GM13977 (cell line): ENCODE data around the gene STX8.

Source experiments
- DNase-seq: peaks from one replicate; pipeline ENCODE4 v3.0.0; 2012; ENCODE audit warnings: low spot score
- CTCF ChIP-seq: IDR thresholded peaks from 2 replicates; pipeline ENCODE4 v1.5.1; 2012; ENCODE audit warnings: mild to moderate bottlenecking, control low read depth; ENCODE audit not compliant: insufficient read depth; ENCODE audit errors: extremely low read depth, missing control alignments
- in situ Hi-C: fragments of 300-500 bp; cut with MboI; formaldehyde crosslinking; loops from one replicate; pipeline ENCODE4 v1.12.0; 2022; ENCODE audit warnings: low sequenced_read_pairs, low pct_unique_long_range_greater_than_20kb, mixed read lengths, inconsistent platforms; ENCODE audit not compliant: unreplicated experiment

The STX8 gene

GRCh38 chr17:9329251-9329921 is 246.2 kb downstream of the STX8 start:
- in situ Hi-C loops: no loop called here
- no peak for TF ChIP-seq CTCF
- DNase-seq: no peak

GRCh38 chr17:9324864-9325263 is 250.8 kb downstream of the STX8 start:
- DNase-seq: no peak
- in situ Hi-C loops: no loop called here
- no peak for TF ChIP-seq CTCF

- no peak for DNase-seq
- in situ Hi-C loops: no loop called here
Observed at GRCh38 chr17:9322326-9322725, 253.3 kb downstream of the STX8 start.

GRCh38 chr17:9321890-9322289 is 253.7 kb downstream of the STX8 start:
- in situ Hi-C loops: no loop called here
- DNase-seq: no peak
- no peak for TF ChIP-seq CTCF

More at GRCh38 chr17:9322326-9322725, 253.3 kb downstream of the STX8 start:
- TF ChIP-seq CTCF: no peak

GRCh38 chr17:9315360-9315759 is 260.3 kb downstream of the STX8 start:
- TF ChIP-seq CTCF: no peak
- in situ Hi-C loops: no loop called here
- DNase-seq: no peak

GRCh38 chr17:9313346-9313745 is 262.3 kb downstream of the STX8 start:
- in situ Hi-C loops: no loop called here
- no peak for TF ChIP-seq CTCF

GRCh38 chr17:9309216-9309615 is 266.4 kb downstream of the STX8 start:
- no peak for TF ChIP-seq CTCF
- DNase-seq: no peak
- in situ Hi-C loops: no loop called here

More at GRCh38 chr17:9313346-9313745, 262.3 kb downstream of the STX8 start:
- DNase-seq: no peak
